HepG2 (cell line): Measurements from ENCODE around the gene ADH4. TPM values are rescaled to one million over a fixed set of nuclear protein-coding genes. Genes with fewer than 3 reads are reported as not detected.

Experiments
- AKNA ChIP-seq: sonication (generic); formaldehyde crosslinking; IDR thresholded peaks from 2 replicates; pipeline ENCODE4 v1.4.0; 2020; ENCODE audit warnings: missing genetic modification reagents, borderline replicate concordance
- ARHGAP35 ChIP-seq: sonication (generic); formaldehyde crosslinking; IDR thresholded peaks from 2 replicates; pipeline ENCODE4 v1.9.0; 2022; ENCODE audit warnings: mild to moderate bottlenecking, inconsistent platforms, moderate library complexity, missing genetic modification reagents, borderline replicate concordance
- ATF1 ChIP-seq: IDR thresholded peaks from 2 replicates; pipeline ENCODE4 v1.6.1; 2016; ENCODE audit warnings: mild to moderate bottlenecking, control low read depth
- BORCS8-MEF2B ChIP-seq: sonication (generic); formaldehyde crosslinking; IDR thresholded peaks from 2 replicates; pipeline ENCODE4 v1.8.0; 2022; ENCODE audit warnings: mild to moderate bottlenecking, missing genetic modification reagents
- CHD4 ChIP-seq: fragments of 200-600 bp; sonication (generic); IDR thresholded peaks from 2 replicates; pipeline ENCODE4 v1.7.0; 2017; ENCODE audit warnings: mild to moderate bottlenecking, low read length, borderline replicate concordance
- E2F2 ChIP-seq: sonication (generic); formaldehyde crosslinking; IDR thresholded peaks from 2 replicates; pipeline ENCODE4 v1.4.0; 2020; ENCODE audit warnings: missing genetic modification reagents, borderline replicate concordance
- EHMT2 ChIP-seq: fragments of 200-600 bp; sonication (generic); IDR thresholded peaks from 2 replicates; pipeline ENCODE4 v1.7.0; 2017; ENCODE audit warnings: antibody characterized with exemption, low read depth, low read length, borderline replicate concordance
- GTF3A ChIP-seq: sonication (generic); formaldehyde crosslinking; conservative IDR thresholded peaks from 2 replicates; pipeline ENCODE4 v1.4.0; 2020; ENCODE audit warnings: mild to moderate bottlenecking, missing genetic modification reagents
- KLF11 ChIP-seq: IDR thresholded peaks from 2 replicates; pipeline ENCODE4 v1.6.1; 2016; ENCODE audit warnings: missing compliant biosample characterization
- MBD4 ChIP-seq: IDR thresholded peaks from 2 replicates; pipeline ENCODE4 v1.6.1; 2012; ENCODE audit warnings: low read length, inconsistent platforms, borderline replicate concordance
- RXRB ChIP-seq: IDR thresholded peaks from 2 replicates; pipeline ENCODE4 v1.6.1; 2016; ENCODE audit warnings: borderline replicate concordance, missing genetic modification reagents, missing compliant biosample characterization
- SAP130 ChIP-seq: IDR thresholded peaks from 2 replicates; pipeline ENCODE4 v1.6.1; 2016; ENCODE audit warnings: low read depth
- TAF15 ChIP-seq: fragments of 200-400 bp; formaldehyde crosslinking; IDR thresholded peaks from one replicate; pipeline ENCODE4 v1.6.1; 2018; ENCODE audit warnings: mild to moderate bottlenecking, low read depth, low read length; ENCODE audit not compliant: poor library complexity, severe bottlenecking
- TEAD2 ChIP-seq: sonication (generic); formaldehyde crosslinking; IDR thresholded peaks from 2 replicates; pipeline ENCODE4 v1.9.0; 2021; ENCODE audit warnings: missing genetic modification reagents
- YEATS4 ChIP-seq: sonication (generic); formaldehyde crosslinking; IDR thresholded peaks from 2 replicates; pipeline ENCODE4 v1.4.0; 2020; ENCODE audit warnings: missing genetic modification reagents, borderline replicate concordance
- ZBTB4 ChIP-seq: sonication (generic); formaldehyde crosslinking; IDR thresholded peaks from 2 replicates; pipeline ENCODE4 v1.4.0; 2020; ENCODE audit warnings: missing genetic modification reagents, mild to moderate bottlenecking, borderline replicate concordance
- ZFP37 ChIP-seq: sonication (generic); formaldehyde crosslinking; IDR thresholded peaks from 2 replicates; pipeline ENCODE4 v1.4.0; 2020; ENCODE audit warnings: missing genetic modification reagents, borderline replicate concordance
- ZNF18 ChIP-seq: sonication (generic); formaldehyde crosslinking; IDR thresholded peaks from 2 replicates; pipeline ENCODE4 v1.8.0; 2022; ENCODE audit warnings: mild to moderate bottlenecking, missing genetic modification reagents; ENCODE audit not compliant: insufficient replicate concordance
- ZNF430 ChIP-seq: sonication (generic); formaldehyde crosslinking; IDR thresholded peaks from 2 replicates; pipeline ENCODE4 v1.9.0; 2021; ENCODE audit warnings: mild to moderate bottlenecking, missing genetic modification reagents
- ZSCAN22 ChIP-seq: sonication (generic); formaldehyde crosslinking; IDR thresholded peaks from 2 replicates; pipeline ENCODE4 v1.4.0; 2020; ENCODE audit warnings: mild to moderate bottlenecking, missing genetic modification reagents
- polyA plus RNA-seq, 8 experiments: library from polyadenylated mRNA; depleted of rRNA in 3 of 8; stranded (reverse) in 7 of 8; unstranded in 1 of 8; fragments of >200 nt; fragmentation: Illumina TruSeq in 4 of 8; extraction: Trizol in 4 of 8; gene quantifications; 2 replicates each; pipeline versions ENCODE4 v1.2.1 to v1.2.3, GENCODE V29; 2011 to 2016; ENCODE audit warnings: low read depth in 4 of 8, missing spikeins in 1 of 8, mixed read lengths in 1 of 8; ENCODE audit not compliant: insufficient read depth in 1 of 8
- total RNA-seq, 5 experiments: library from RNA; depleted of rRNA; stranded (reverse); fragments of >200 nt; fragmentation: Illumina TruSeq; extraction: Trizol; gene quantifications; 2 replicates each; pipeline ENCODE4 v1.2.3, GENCODE V29; 2016; ENCODE audit warnings: low read depth in 1 of 5

Gene ADH4
- total and polyA plus RNA-seq, 2 of the 13 experiments (the other 11 are each of a cell fraction or from before 2014, with no cell fraction given) = 24.3 to 31.1 TPM

- TF ChIP-seq AKNA (CRISPR knock-in tag) = no peak
- no peak for TF ChIP-seq RXRB
- TF ChIP-seq TEAD2 (CRISPR knock-in tag) = no peak
- no peak for TF ChIP-seq ZNF18 (CRISPR knock-in tag)
- TF ChIP-seq MBD4 = no peak
- TF ChIP-seq ATF1 = no peak
- TF ChIP-seq E2F2 = no peak
- TF ChIP-seq ZSCAN22 = no peak
- no peak for TF ChIP-seq GTF3A (CRISPR knock-in tag)
- TF ChIP-seq EHMT2 = 0 out of 2 replicates have a peak, but pooled peaks have one; percentile 4
- no peak for TF ChIP-seq ZBTB4
- no peak for TF ChIP-seq ZFP37 (CRISPR knock-in tag)
- peak; percentile 89; the same call in 1 of the 2 replicates for TF ChIP-seq CHD4
- no peak for TF ChIP-seq ARHGAP35 (CRISPR knock-in tag)
- no peak for TF ChIP-seq BORCS8-MEF2B
- no peak for TF ChIP-seq ZNF430 (CRISPR knock-in tag)
- 0 out of 2 replicates have a peak, but pooled peaks have one; percentile 3 for TF ChIP-seq KLF11 (CRISPR knock-in tag)
- no peak for TF ChIP-seq TAF15
- peak; percentile 45 for TF ChIP-seq SAP130
- TF ChIP-seq YEATS4 (CRISPR knock-in tag) = 0 out of 2 replicates have a peak, but pooled peaks have one; percentile 6
Observed at GRCh38 chr4:99156992-99157391, 12.9 kb upstream of the ADH4 start (continued).
